T-cell (primary cell): Measurements from ENCODE around the gene CDIPT. TPM values are rescaled to one million over a fixed set of nuclear protein-coding genes. Genes with fewer than 3 reads are reported as not detected.

Experiments used
- ATAC-seq, 4 experiments: fragments of 200-7000 bp in 3 of 4; fragments of 150-1000 bp in 1 of 4; cut with Tn5 transposase; replicated peaks in 1 of 4; 1 replicate in 3 of 4; 2 replicates in 1 of 4; pipeline ENCODE4 v1.10.0; 2021; ENCODE audit warnings: moderate library complexity in 3 of 4, mild to moderate bottlenecking in 2 of 4, moderate number of reproducible peaks in 1 of 4
- CTCF ChIA-PET, 2 donors: fragments of 300-600 bp; sonication (Branson Sonifier 250); formaldehyde crosslinking; loops; one replicate each; lab custom pipeline; 2022; ENCODE audit warnings: antibody characterized with exemption in 2 of 2; lab: Charles Lee
- POLR2A ChIA-PET, 2 donors: fragments of 300-600 bp; sonication (Branson Sonifier 250); formaldehyde crosslinking; loops; one replicate each; lab custom pipeline; 2022; ENCODE audit warnings: antibody characterized with exemption in 2 of 2; lab: Charles Lee
- DNase-seq, 35 experiments: peaks; one replicate each; pipeline versions ENCODE4 v3.0.0 to v3.0.0-alpha.2; 2013 to 2023
- H3K27ac ChIP-seq: one replicate; pipeline ENCODE4 v1.5.1; 2013; ENCODE audit warnings: low read length
- H3K27me3 ChIP-seq, 2 experiments: replicated peaks in 1 of 2; 1 replicate in 1 of 2; 2 replicates in 1 of 2; pipeline versions ENCODE4 v1.6.1 to v1.7.0; 2013; ENCODE audit warnings: low read length in 1 of 2, mixed read lengths in 1 of 2; ENCODE audit not compliant: control insufficient read depth in 2 of 2, insufficient read depth in 2 of 2; ENCODE audit errors: extremely low read depth in 1 of 2
- H3K36me3 ChIP-seq, 2 donors: 1 replicate in 1 of 2; 2 replicates in 1 of 2; pipeline versions ENCODE4 v1.6.1 to v1.7.0; 2013; ENCODE audit warnings: low read length in 1 of 2; ENCODE audit not compliant: control insufficient read depth in 2 of 2, insufficient read depth in 1 of 2; ENCODE audit errors: extremely low read depth in 1 of 2
- H3K4me1 ChIP-seq, 2 experiments: 1 replicate in 1 of 2; 2 replicates in 1 of 2; pipeline versions ENCODE4 v1.6.1 to v1.7.0; 2013; ENCODE audit warnings: low read length in 2 of 2, mixed read lengths in 1 of 2; ENCODE audit not compliant: insufficient read depth in 2 of 2, control insufficient read depth in 1 of 2; ENCODE audit errors: extremely low read depth in 1 of 2
- H3K4me3 ChIP-seq, 2 donors: 1 replicate in 1 of 2; 2 replicates in 1 of 2; pipeline versions ENCODE4 v1.5.1 to v1.7.0; 2013; ENCODE audit warnings: mild to moderate bottlenecking in 2 of 2, low read length in 1 of 2, moderate library complexity in 1 of 2; ENCODE audit not compliant: control insufficient read depth in 1 of 2; ENCODE audit errors: extremely low read depth in 1 of 2
- H3K9me3 ChIP-seq: 2 replicates; pipeline ENCODE4 v1.7.0; 2013
- H3K27ac Mint-ChIP-seq, 2 donors: one replicate each; pipeline ENCODE4 v1.8.0; 2020 to 2021; ENCODE audit warnings: mild to moderate bottlenecking in 2 of 2, mixed read lengths in 2 of 2
- H3K27me3 Mint-ChIP-seq, 2 donors: one replicate each; pipeline ENCODE4 v1.8.0; 2021 to 2022; ENCODE audit warnings: mixed read lengths in 2 of 2
- H3K36me3 Mint-ChIP-seq: one replicate; pipeline ENCODE4 v1.8.0; 2021; ENCODE audit warnings: mixed read lengths
- H3K4me1 Mint-ChIP-seq, 3 donors: one replicate each; pipeline ENCODE4 v1.8.0; 2020 to 2022; ENCODE audit warnings: mixed read lengths in 3 of 3, mild to moderate bottlenecking in 1 of 3
- H3K4me3 Mint-ChIP-seq, 3 donors: one replicate each; pipeline ENCODE4 v1.8.0; 2020 to 2022; ENCODE audit warnings: mild to moderate bottlenecking in 3 of 3, mixed read lengths in 3 of 3, moderate library complexity in 3 of 3
- H3K9me3 Mint-ChIP-seq, 3 donors: one replicate each; pipeline ENCODE4 v1.8.0; 2020 to 2022; ENCODE audit warnings: mixed read lengths in 3 of 3
- WGBS: methylation state at CpG from one replicate; pipeline ENCODE4 v1.1.5; 2013; ENCODE audit warnings: missing lambda C conversion rate; ENCODE audit not compliant: insufficient coverage; 5-methylcytosine and 5-hydroxymethylcytosine counted together
- total RNA-seq, 35 experiments: library from RNA in 6 of 35; stranded (reverse) in 6 of 35; fragments of 120-200 nt in 1 of 35; gene quantifications; one replicate each; pipeline versions ENCODE4 v1.2.1 to v1.2.4 and lab custom pipeline; 2013 to 2026

CDIPT gene
- total RNA-seq, 5 donors from 2014 or later (not counting 1 experiment from before 2014, with no cell fraction given), result 37.1 to 87.0 (median 79.7) TPM

DNA sequence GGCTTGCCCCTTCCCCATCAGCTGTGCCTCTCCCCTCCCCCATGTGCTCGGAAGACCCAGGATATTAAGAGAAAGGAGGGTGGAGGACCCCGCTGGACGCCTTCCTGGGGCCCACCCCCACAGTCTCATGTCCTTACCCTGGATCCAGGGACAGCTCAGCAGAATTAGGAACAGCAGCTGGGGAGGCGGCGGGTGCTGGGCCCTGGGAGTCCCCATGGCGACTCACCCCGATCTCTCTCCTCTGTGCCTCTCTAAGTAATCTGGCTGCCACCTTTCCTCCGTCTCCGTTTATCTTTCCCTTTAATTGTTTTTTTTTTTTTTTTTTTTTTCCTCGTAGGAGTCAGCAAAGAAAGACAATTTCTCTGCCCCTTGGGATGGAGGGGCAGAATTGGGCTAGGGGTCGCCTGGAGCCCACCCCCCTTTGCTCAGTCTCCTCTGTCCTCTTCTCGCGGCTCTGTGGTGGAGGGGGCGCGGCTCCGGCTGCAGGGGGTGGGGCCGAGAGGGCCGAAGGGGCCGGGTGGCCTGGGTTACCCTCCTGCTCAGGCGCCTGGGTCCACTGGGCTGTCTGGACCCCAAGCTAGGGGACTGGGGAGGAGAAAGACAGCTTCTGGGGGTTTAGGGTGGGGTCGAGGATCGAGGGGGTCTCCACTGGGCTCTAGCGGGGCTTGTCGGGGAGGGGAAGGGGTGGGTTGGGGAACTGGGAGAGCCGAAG, 35.9 kb upstream of the CDIPT start:
- no peak overlapping the region for H3K27ac ChIP-seq
- POLR2A ChIA-PET, result interaction anchor here in 1 of 2 donors (0.6 kb wide), 1 partner anchor 16 kb away, joined by 3 read pairs; no protein-coding TSS in a partner anchor

DNA sequence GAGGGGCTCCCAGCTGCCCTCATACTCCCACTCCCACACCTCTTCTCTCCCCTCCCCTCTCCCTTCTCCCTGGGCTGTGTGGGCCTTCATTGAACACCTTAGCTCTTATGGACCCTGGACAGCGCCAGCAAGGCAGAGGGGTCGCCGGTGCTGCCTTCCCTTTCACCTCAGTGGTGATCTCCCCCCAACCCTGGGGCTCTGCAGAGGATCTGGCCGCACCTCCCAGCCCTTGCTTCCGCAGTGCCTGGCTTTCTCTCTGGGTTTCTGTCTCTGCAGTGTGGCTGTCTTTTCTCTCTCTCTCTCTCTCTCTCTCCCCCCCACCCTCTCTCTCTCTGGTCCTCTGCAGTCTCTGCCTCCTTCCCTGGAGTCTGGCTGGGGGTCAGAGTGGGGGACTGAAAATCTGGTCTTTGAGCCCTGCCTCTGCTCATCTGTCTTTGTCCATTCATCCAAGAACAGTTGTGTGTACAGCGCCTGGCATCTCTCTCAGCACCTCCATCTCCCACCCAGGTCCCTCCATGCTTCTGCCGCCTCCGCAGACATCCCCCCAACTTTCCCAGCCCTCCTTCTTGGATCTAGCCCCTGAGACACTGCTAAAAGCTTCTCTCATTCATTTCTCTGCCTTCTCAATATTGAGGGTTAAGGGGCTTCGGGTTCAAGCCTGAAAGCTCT, 35.2 kb upstream of the CDIPT start:
- no peaks in the 10 kb centered on the region for H3K36me3 Mint-ChIP-seq
- Histone ChIP-seq H3K27me3 (peaks cover 4 to 62% of the 10 kb centered on the region in 2 experiments), H3K9me3 (no peaks in the 10 kb centered on the region), H3K36me3 (no peaks in the 10 kb centered on the region), H3K4me1 (peaks cover 0 to 21% of the 10 kb centered on the region in 2 experiments), H3K27ac (no peak overlapping the region), H3K4me3 (no peak overlapping the region)
- no peak for ATAC-seq
- POLR2A ChIA-PET, result interaction anchor here in 1 of 2 donors (0.7 kb wide), 1 partner anchor 99 kb away, joined by 3 read pairs; no protein-coding TSS in a partner anchor
- H3K4me3 Mint-ChIP-seq, result peak overlapping the region in 2 of 3 donors; percentile 28 to 36
- CTCF ChIA-PET, result no interaction called here
- H3K4me1 Mint-ChIP-seq, result peaks cover 6 to 15% (median 8%) of the 10 kb centered on the region in 3 donors
- H3K27me3 Mint-ChIP-seq, result peaks cover 29 to 37% of the 10 kb centered on the region in 2 donors
- WGBS, result 13% methylated on average over 7 of the region's 9 CpGs
- no peaks in the 10 kb centered on the region for H3K9me3 Mint-ChIP-seq
- DNase-seq, result no peak
- H3K27ac Mint-ChIP-seq, result peak overlapping the region in 1 of 2 donors; percentile 46

More for the DNA sequence above, 35.9 kb upstream of the CDIPT start:
- H3K4me1 Mint-ChIP-seq, result peaks cover 6 to 15% (median 12%) of the 10 kb centered on the region in 3 donors
- peaks cover 29 to 37% of the 10 kb centered on the region in 2 donors for H3K27me3 Mint-ChIP-seq
- 3% methylated on average over 14 of the region's 25 CpGs for WGBS
- Histone ChIP-seq H3K9me3 (no peaks in the 10 kb centered on the region), H3K4me1 (peaks cover 0 to 21% of the 10 kb centered on the region in 2 experiments), H3K36me3 (no peaks in the 10 kb centered on the region), H3K4me3 (no peak overlapping the region), H3K27me3 (peaks cover 4 to 62% of the 10 kb centered on the region in 2 experiments)
- H3K27ac Mint-ChIP-seq, result peak overlapping the region in 1 of 2 donors; percentile 46
- DNase-seq (no peak), ATAC-seq (no peak)
- peak overlapping the region in 2 of 3 donors; percentile 28 to 36 for H3K4me3 Mint-ChIP-seq
- H3K36me3 Mint-ChIP-seq, result no peaks in the 10 kb centered on the region
- H3K9me3 Mint-ChIP-seq, result no peaks in the 10 kb centered on the region
- CTCF ChIA-PET, result no interaction called here

DNA sequence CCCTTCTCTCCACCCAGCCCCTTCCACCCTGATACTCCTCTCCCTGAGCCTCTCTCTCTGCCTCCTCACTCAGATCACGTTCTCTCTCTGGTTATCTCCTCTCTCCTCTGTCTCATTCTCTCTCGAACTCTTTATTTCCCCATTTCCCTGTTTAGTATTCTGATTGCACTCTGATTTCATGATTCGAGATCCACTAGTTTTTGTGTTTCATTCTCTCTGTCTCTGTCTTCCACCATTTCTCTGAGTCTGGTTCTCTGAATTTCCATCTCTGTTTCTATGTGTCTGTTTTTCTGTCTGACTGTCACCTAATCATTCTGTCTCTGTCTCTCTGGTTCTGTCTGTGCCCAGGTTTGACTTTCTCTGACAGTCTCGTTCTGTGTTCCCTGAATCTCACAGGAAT, 34.3 kb upstream of the CDIPT start:
- Mint-ChIP-seq H3K36me3 (no peaks in the 10 kb centered on the region), H3K9me3 (no peaks in the 10 kb centered on the region), H3K27ac (no peak overlapping the region), H3K4me3 (no peak overlapping the region), H3K27me3 (peaks cover 29 to 37% of the 10 kb centered on the region in 2 donors), H3K4me1 (peaks cover 6 to 15% (median 8%) of the 10 kb centered on the region in 3 donors)
- Histone ChIP-seq H3K4me1 (peaks cover 0 to 21% of the 10 kb centered on the region in 2 experiments), H3K36me3 (no peaks in the 10 kb centered on the region), H3K27me3 (peaks cover 4 to 62% of the 10 kb centered on the region in 2 experiments), H3K9me3 (no peaks in the 10 kb centered on the region), H3K4me3 (no peak overlapping the region), H3K27ac (no peak overlapping the region)
- CTCF ChIA-PET, result no interaction called here
- WGBS, result 44% methylated on average over 3 of the region's 4 CpGs
- ATAC-seq (no peak), DNase-seq (no peak)
- POLR2A ChIA-PET, result interaction anchor here in 1 of 2 donors (0.7 kb wide), 1 partner anchor 100 kb away, joined by 3 read pairs; no protein-coding TSS in a partner anchor

DNA sequence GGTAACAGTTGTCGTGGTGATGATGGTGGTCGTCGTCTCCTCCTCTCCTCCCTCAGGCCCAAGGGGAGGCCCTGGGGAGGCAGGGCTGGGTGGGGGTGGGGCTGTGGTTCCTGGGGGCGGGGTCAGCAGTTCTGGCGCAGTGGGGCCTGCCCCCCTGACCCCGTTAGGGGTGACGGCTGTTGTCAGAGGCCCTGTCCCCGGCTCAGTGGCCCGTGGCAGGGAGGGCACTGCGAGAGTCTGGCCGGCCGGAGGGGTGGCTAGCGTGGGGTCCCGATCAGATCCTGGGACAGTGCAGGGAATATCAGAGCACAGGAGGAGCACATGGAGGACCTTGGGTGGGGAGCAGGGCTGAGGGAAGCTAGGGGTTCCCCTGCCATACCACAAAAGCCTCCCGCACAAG, 33.8 kb upstream of the CDIPT start:
- ATAC-seq (no peak), DNase-seq (no peak)
- 44% methylated on average over 5 of the region's 15 CpGs for WGBS
- CTCF ChIA-PET, result no interaction called here
- POLR2A ChIA-PET, result no interaction called here
- H3K27ac ChIP-seq, result no peak overlapping the region
- no peak overlapping the region for H3K4me3 ChIP-seq
- peaks cover 0 to 21% of the 10 kb centered on the region in 2 experiments for H3K4me1 ChIP-seq
- H3K36me3 ChIP-seq, result no peaks in the 10 kb centered on the region
- no peaks in the 10 kb centered on the region for H3K9me3 ChIP-seq
- H3K36me3 Mint-ChIP-seq, result no peaks in the 10 kb centered on the region
- H3K4me3 Mint-ChIP-seq, result no peak overlapping the region
- H3K9me3 Mint-ChIP-seq, result no peaks in the 10 kb centered on the region
- peaks cover 29 to 36% of the 10 kb centered on the region in 2 donors for H3K27me3 Mint-ChIP-seq
- H3K4me1 Mint-ChIP-seq, result peaks cover 6 to 15% (median 8%) of the 10 kb centered on the region in 3 donors
- H3K27me3 ChIP-seq, result peaks cover 4 to 62% of the 10 kb centered on the region in 2 experiments
- H3K27ac Mint-ChIP-seq, result no peak overlapping the region

DNA sequence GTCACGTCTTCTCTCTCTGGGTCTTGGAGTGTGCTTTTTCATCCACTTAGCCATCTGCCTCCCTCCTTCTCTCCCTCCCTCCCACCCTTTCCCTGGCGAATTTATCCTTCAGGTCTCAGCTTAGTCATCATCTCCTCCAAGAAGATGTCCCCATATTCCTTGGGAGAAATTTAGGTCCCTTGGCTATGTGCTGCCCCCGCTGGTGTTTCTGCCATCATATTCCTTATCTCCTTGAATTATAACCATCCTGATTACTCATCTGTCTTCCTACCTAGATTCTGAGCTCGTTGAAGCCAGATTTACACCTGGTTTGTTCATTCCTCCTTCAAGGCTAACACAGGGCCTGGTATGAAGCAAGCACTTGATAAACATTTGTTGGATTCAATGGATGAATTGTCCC, 31.3 kb upstream of the CDIPT start:
- 69% methylated on average over 2 of the region's 4 CpGs for WGBS
- POLR2A ChIA-PET, result interaction anchor here in 1 of 2 donors (0.6 kb wide), 1 partner anchor 216 kb away, joined by 3 read pairs; no protein-coding TSS in a partner anchor
- no peaks in the 10 kb centered on the region for H3K36me3 ChIP-seq
- no peak overlapping the region for H3K4me3 ChIP-seq
- H3K27me3 ChIP-seq, result peaks cover 4 to 41% of the 10 kb centered on the region in 2 experiments
- H3K4me1 ChIP-seq, result peaks cover 0 to 7% of the 10 kb centered on the region in 2 experiments
- ATAC-seq (no peak), DNase-seq (no peak)
- Mint-ChIP-seq H3K4me3 (no peak overlapping the region), H3K4me1 (peaks cover 0 to 8% (median 3%) of the 10 kb centered on the region in 3 donors), H3K36me3 (no peaks in the 10 kb centered on the region), H3K27ac (no peak overlapping the region), H3K27me3 (peaks cover 29 to 32% of the 10 kb centered on the region in 2 donors), H3K9me3 (no peaks in the 10 kb centered on the region)
- no peak overlapping the region for H3K27ac ChIP-seq
- no peaks in the 10 kb centered on the region for H3K9me3 ChIP-seq
- CTCF ChIA-PET, result no interaction called here

DNA sequence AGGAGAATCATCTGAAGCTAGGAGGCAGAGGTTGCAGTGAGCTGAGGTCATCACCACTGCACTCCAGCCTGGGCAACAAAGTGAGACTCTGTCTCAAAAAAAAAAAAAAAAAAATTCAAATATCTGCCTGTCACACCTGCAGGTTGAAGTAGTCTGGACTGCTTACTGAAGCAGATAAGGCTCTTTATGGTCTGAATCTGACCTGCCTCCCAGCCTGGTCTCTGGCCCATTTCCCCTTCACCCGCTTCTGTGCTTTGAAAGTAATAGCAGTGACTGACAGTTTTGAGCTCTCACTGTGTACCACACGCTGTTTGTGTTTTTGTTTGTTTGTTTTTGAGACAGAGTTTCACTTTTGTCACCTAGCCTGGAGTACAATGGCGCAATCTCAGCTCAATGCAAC, 30.5 kb upstream of the CDIPT start:
- CTCF ChIA-PET, result no interaction called here
- WGBS, result no CpG with 5 or more reads among the region's 3 CpGs

More for the DNA sequence above, 30.5 kb upstream of the CDIPT start:
- Histone ChIP-seq H3K36me3 (no peaks in the 10 kb centered on the region), H3K27ac (no peak overlapping the region), H3K4me3 (no peak overlapping the region), H3K4me1 (no peaks in the 10 kb centered on the region), H3K27me3 (peaks cover 3 to 35% of the 10 kb centered on the region in 2 experiments), H3K9me3 (no peaks in the 10 kb centered on the region)
- Mint-ChIP-seq H3K27ac (no peak overlapping the region), H3K4me3 (no peak overlapping the region), H3K36me3 (no peaks in the 10 kb centered on the region), H3K27me3 (peaks cover 24 to 26% of the 10 kb centered on the region in 2 donors), H3K4me1 (peaks cover 0 to 5% (median 2%) of the 10 kb centered on the region in 3 donors), H3K9me3 (no peaks in the 10 kb centered on the region)
- no peak for ATAC-seq
- POLR2A ChIA-PET, result no interaction called here
- DNase-seq, result no peak
